ENCODE measurements around the gene TRPM5.

The TRPM5 gene

DNA sequence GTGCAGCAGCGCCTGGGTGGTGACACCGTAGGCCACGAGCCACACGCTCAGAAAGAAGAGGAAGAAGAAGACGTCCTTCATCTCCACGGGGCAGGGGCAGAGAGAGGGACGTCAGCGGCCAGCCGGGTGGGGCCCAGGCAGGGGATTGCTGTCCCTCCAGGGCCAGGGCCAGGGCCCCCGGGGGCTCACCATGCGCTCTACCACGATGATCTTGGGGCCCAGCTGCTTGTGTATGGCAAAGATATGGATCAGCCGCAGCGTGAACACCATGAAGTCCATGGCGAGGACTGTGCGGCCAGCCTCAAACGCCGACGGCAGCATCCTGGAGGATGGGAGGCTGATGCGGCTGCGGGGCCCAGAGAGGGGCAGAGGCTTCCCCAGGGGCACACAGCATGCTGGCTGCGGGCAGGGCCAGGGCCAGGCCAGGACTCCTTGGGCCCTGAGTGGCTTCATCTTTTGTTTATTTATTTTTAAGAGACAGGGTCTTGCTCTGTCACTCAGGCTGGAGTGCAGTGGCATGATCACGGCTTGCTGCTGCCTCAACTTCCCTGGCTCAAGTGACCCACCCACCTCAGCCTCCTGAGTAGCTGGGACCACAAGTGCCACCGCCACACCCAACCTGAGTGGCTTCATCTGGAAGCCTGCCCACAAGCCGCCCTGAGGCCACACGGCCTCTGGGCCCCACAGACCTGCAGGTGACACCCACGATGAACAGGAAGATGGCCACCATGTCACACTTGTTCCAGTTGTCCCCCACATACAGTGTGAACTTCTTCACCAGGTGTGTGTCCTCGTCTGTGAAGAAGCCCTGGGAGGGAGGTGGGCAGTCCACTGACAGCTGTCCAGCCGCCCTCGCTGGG lies 32.6 kb downstream of the TRPM5 start:
- TF ChIP-seq, protein P1, sequence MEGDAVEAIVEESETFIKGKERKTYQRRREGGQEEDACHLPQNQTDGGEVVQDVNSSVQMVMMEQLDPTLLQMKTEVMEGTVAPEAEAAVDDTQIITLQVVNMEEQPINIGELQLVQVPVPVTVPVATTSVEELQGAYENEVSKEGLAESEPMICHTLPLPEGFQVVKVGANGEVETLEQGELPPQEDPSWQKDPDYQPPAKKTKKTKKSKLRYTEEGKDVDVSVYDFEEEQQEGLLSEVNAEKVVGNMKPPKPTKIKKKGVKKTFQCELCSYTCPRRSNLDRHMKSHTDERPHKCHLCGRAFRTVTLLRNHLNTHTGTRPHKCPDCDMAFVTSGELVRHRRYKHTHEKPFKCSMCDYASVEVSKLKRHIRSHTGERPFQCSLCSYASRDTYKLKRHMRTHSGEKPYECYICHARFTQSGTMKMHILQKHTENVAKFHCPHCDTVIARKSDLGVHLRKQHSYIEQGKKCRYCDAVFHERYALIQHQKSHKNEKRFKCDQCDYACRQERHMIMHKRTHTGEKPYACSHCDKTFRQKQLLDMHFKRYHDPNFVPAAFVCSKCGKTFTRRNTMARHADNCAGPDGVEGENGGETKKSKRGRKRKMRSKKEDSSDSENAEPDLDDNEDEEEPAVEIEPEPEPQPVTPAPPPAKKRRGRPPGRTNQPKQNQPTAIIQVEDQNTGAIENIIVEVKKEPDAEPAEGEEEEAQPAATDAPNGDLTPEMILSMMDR (IDR thresholded peaks at IDR 0.05), result no peak

DNA sequence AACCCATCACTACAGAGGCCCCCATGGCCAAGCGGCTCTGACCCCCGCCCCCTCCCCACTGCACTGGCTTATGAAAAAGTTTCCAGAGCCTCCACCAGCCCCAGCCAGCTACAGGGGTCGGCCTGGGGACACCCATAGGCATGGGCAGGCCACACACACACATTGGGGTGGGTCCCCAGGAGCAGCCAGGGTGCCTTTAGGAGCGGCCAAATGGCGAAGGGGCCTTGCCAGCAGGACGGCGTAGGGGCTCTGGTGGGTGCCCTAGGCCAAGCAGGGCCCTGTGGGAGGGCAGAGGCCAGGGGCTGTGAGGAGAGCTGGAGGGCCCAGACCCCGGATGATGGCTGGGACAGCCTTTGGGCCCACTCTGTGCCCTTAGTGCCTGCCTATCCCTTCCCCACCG lies 33.7 kb downstream of the TRPM5 start:
- TF ChIP-seq, protein P1 (IDR thresholded peaks at IDR 0.05), result no peak

DNA sequence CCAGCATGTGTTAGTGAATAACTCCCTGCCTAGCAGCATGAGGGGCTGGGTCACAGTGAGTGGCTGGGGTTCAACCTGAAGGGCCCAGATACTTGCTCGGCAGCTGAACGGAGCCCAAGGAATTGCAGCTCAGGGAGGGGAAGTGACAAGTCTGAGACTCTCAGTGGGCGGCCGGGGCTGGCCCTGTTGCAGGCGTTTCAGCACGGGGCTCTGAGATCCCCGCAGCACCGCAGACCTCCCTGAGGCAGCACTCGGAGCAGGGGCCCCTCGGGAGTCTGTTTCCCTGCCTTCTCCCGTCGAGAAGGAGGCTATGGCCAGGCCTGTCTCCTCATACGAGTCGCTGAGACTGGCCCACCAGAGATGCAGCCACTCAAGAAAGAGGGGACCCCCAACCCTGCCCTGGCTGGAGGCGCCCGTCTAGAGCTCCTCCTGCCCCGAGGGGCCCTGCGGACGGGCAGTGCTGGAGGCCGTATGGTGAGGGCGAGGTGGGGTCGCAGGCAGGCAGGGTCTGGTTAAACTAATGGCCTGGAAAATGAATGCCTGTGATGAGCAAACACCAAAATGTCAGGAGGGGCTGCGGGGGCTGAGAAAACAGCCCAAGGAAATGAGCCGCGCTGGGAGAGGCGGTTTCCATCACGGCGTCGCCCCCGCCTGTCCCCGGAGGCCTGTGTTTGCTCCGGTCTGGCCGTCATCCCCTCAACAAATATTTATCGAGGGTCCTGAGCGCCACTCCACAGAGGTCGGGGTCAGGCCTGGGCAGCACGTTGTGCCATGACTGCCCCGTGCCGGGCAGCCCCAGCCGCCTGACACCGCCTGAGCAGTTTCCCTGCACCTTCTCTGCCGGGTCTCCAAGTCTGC lies 34.5 kb downstream of the TRPM5 start:
- TF ChIP-seq, protein P1 (IDR thresholded peaks at IDR 0.05), result no peak

- TF ChIP-seq, protein P1 (IDR thresholded peaks at IDR 0.05), result no peak
These were observed 35.2 kb downstream of the TRPM5 start for GRCh38 chr11:2409126-2409525.

- TF ChIP-seq, protein P1 (IDR thresholded peaks at IDR 0.05), result no peak
These were observed 35.6 kb downstream of the TRPM5 start for GRCh38 chr11:2408671-2409070.

- TF ChIP-seq, protein P1 (IDR thresholded peaks at IDR 0.05), result no peak
These were observed 37.4 kb downstream of the TRPM5 start for GRCh38 chr11:2406878-2407410.

GRCh38 chr11:2406451-2406850 lies 37.9 kb downstream of the TRPM5 start:
- TF ChIP-seq, protein P1 (IDR thresholded peaks at IDR 0.05), result no peak
